ELF-1 (cell line): ENCODE results near the gene GRIK3.
A peak's percentile ranks its signal among the peaks of the same experiment; 100 is the strongest.

Experiments
- DNase-seq: peaks from one replicate; pipeline ENCODE4 v3.0.0-alpha.2; 2016; ENCODE audit warnings: low read depth, low spot score

GRIK3 gene

GRCh38 chr1:36790191-36790590, 244.1 kb downstream of the GRIK3 start:
- DNase-seq: peak; percentile 22

- no peak for DNase-seq
Observed at GRCh38 chr1:36789535-36789934, 244.8 kb downstream of the GRIK3 start.

GRCh38 chr1:36787312-36787913, 246.9 kb downstream of the GRIK3 start:
- DNase-seq: no peak

- DNase-seq: no peak
Observed at GRCh38 chr1:36786425-36786824, 247.9 kb downstream of the GRIK3 start.

GRCh38 chr1:36784147-36784859, 250.0 kb downstream of the GRIK3 start:
- no peak for DNase-seq

- no peak for DNase-seq
Observed at GRCh38 chr1:36783475-36783874, 250.8 kb downstream of the GRIK3 start.

GRCh38 chr1:36782785-36783184, 251.5 kb downstream of the GRIK3 start:
- DNase-seq: no peak

GRCh38 chr1:36782085-36782484, 252.2 kb downstream of the GRIK3 start:
- DNase-seq: no peak

GRCh38 chr1:36781098-36781497, 253.2 kb downstream of the GRIK3 start:
- DNase-seq: no peak

- no peak for DNase-seq
Observed at GRCh38 chr1:36778740-36779139, 255.6 kb downstream of the GRIK3 start.

GRCh38 chr1:36776948-36777831, 257.1 kb downstream of the GRIK3 start:
- DNase-seq: no peak

- no peak for DNase-seq
Observed at GRCh38 chr1:36776256-36776655, 258.1 kb downstream of the GRIK3 start.

- DNase-seq: no peak
Observed at GRCh38 chr1:36775716-36776115, 258.6 kb downstream of the GRIK3 start.

GRCh38 chr1:36773827-36774541, 260.3 kb downstream of the GRIK3 start:
- no peak for DNase-seq

GRCh38 chr1:36772647-36773495, 261.4 kb downstream of the GRIK3 start:
- DNase-seq: no peak

- peak; percentile 51 for DNase-seq
Observed at GRCh38 chr1:36771660-36772284, 262.5 kb downstream of the GRIK3 start.

GRCh38 chr1:36771240-36771639, 263.1 kb downstream of the GRIK3 start:
- DNase-seq: peak; percentile 74

- peak; percentile 70 for DNase-seq
Observed at GRCh38 chr1:36769886-36770830, 264.2 kb downstream of the GRIK3 start.

GRCh38 chr1:36768486-36769178, 265.7 kb downstream of the GRIK3 start:
- no peak for DNase-seq
